D721Med (cell line): ENCODE measurements around the gene MDM2.
"Not testable (repeated sequence)": the region's sequence is repeated elsewhere in the genome, so short reads cannot be mapped to it uniquely, and the experiment has no call there.

Experiments used
- DNase-seq: peaks from one replicate; pipeline ENCODE4 v3.0.0; 2011; ENCODE audit warnings: low spot score; ENCODE audit not compliant: insufficient read length
- FAIRE-seq: peaks from 2 replicates; lab custom pipeline; 2011; peaks lifted over from hg19 to GRCh38; lab: Jason Lieb, UNC
- CTCF ChIP-seq: IDR thresholded peaks from 2 replicates; pipeline ENCODE4 v1.5.1; 2012; ENCODE audit warnings: mild to moderate bottlenecking, control low read depth; ENCODE audit not compliant: insufficient read depth; ENCODE audit errors: missing control alignments

MDM2 gene

GRCh38 chr12:68855771-68856170, 47.8 kb downstream of the MDM2 start:
- TF ChIP-seq CTCF = no peak
- FAIRE-seq (no peak), DNase-seq (no peak)

GRCh38 chr12:68856510-68856909, 48.5 kb downstream of the MDM2 start:
- TF ChIP-seq CTCF = no peak
- FAIRE-seq (no peak), DNase-seq (no peak)

GRCh38 chr12:68861890-68862289, 53.9 kb downstream of the MDM2 start:
- DNase-seq (no peak), FAIRE-seq (no peak)
- TF ChIP-seq CTCF = no peak

- FAIRE-seq (no peak), DNase-seq (no peak)
- no peak for TF ChIP-seq CTCF
Observed at GRCh38 chr12:68863109-68863770, 55.3 kb downstream of the MDM2 start.

GRCh38 chr12:68863886-68864454, 56.0 kb downstream of the MDM2 start:
- TF ChIP-seq CTCF = peak; percentile 71
- not testable (repeated sequence) for FAIRE-seq, DNase-seq

GRCh38 chr12:68864604-68865003, 56.6 kb downstream of the MDM2 start:
- no peak for TF ChIP-seq CTCF
- FAIRE-seq (no peak), DNase-seq (no peak)
